ENCODE results near the gene TLR7.

The TLR7 gene

GRCh38 chrX:12891915-12892506 is 25.1 kb downstream of the TLR7 start:
- Histone ChIP-seq H3K9me2 (ENCODE audit: low read depth, low read length) (no peaks in the 10 kb centered on the region), H3K9ac (ENCODE audit: low read length) (no peak overlapping the region), H3K79me2 (ENCODE audit: insufficient read depth, low read length) (no peaks in the 10 kb centered on the region), H3K4me3 (ENCODE audit: low read depth, low read length, poor library complexity, severe bottlenecking) (no peak overlapping the region), H4K20me1 (ENCODE audit: insufficient read depth, low read length) (no peaks in the 10 kb centered on the region), H2AFZ (ENCODE audit: low read length) (no peak overlapping the region), H3K36me3 (ENCODE audit: insufficient read depth, low read length) (no peaks in the 10 kb centered on the region; the same call in 1 of the 2 replicates), H3K4me1 (ENCODE audit: insufficient read depth, low read length, severe bottlenecking) (peaks cover 46% of the 10 kb centered on the region), H3K27me3 (ENCODE audit: insufficient read depth, low read length) (no peaks in the 10 kb centered on the region), H3K27ac (ENCODE audit: low read depth, low read length, poor library complexity, severe bottlenecking) (peak overlapping the region; percentile 94), H3F3A (ENCODE audit: insufficient read depth, low read length) (no peaks in the 10 kb centered on the region), H3K9me3 (ENCODE audit: low read length) (no peaks in the 10 kb centered on the region), H3K4me2 (ENCODE audit: low read length) (no peak overlapping the region)
- no peak for TF ChIP-seq EZH2 (IDR thresholded peaks at IDR 0.05; ENCODE audit: borderline replicate concordance, low read length)
- TF ChIP-seq, protein P1, sequence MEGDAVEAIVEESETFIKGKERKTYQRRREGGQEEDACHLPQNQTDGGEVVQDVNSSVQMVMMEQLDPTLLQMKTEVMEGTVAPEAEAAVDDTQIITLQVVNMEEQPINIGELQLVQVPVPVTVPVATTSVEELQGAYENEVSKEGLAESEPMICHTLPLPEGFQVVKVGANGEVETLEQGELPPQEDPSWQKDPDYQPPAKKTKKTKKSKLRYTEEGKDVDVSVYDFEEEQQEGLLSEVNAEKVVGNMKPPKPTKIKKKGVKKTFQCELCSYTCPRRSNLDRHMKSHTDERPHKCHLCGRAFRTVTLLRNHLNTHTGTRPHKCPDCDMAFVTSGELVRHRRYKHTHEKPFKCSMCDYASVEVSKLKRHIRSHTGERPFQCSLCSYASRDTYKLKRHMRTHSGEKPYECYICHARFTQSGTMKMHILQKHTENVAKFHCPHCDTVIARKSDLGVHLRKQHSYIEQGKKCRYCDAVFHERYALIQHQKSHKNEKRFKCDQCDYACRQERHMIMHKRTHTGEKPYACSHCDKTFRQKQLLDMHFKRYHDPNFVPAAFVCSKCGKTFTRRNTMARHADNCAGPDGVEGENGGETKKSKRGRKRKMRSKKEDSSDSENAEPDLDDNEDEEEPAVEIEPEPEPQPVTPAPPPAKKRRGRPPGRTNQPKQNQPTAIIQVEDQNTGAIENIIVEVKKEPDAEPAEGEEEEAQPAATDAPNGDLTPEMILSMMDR (IDR thresholded peaks at IDR 0.05; ENCODE audit: low read length): no peak

DNA sequence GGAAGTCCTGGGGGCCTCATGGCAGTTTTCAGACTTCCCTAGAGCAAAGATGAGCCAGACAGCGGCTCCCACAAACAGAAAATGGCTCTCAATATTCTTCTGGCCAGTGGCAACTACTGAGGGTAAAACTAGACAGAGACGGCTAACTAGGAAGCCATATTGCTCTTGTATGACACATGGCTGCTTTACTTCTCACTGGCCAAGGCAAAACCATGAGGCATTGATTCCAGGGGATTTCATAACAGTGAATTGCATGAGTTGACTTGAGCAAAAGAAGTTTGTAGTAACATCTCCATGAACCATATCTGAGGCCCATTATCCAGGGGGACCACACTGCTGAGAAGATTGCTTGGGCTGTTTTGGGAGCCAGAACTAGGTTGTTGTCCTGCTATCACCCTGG is 25.8 kb downstream of the TLR7 start:
- Histone ChIP-seq H2AFZ (ENCODE audit: low read length) (no peak overlapping the region), H3K27ac (ENCODE audit: low read depth, low read length, poor library complexity, severe bottlenecking) (peak overlapping the region; percentile 94), H3K4me1 (ENCODE audit: insufficient read depth, low read length, severe bottlenecking) (peaks cover 46% of the 10 kb centered on the region)

DNA sequence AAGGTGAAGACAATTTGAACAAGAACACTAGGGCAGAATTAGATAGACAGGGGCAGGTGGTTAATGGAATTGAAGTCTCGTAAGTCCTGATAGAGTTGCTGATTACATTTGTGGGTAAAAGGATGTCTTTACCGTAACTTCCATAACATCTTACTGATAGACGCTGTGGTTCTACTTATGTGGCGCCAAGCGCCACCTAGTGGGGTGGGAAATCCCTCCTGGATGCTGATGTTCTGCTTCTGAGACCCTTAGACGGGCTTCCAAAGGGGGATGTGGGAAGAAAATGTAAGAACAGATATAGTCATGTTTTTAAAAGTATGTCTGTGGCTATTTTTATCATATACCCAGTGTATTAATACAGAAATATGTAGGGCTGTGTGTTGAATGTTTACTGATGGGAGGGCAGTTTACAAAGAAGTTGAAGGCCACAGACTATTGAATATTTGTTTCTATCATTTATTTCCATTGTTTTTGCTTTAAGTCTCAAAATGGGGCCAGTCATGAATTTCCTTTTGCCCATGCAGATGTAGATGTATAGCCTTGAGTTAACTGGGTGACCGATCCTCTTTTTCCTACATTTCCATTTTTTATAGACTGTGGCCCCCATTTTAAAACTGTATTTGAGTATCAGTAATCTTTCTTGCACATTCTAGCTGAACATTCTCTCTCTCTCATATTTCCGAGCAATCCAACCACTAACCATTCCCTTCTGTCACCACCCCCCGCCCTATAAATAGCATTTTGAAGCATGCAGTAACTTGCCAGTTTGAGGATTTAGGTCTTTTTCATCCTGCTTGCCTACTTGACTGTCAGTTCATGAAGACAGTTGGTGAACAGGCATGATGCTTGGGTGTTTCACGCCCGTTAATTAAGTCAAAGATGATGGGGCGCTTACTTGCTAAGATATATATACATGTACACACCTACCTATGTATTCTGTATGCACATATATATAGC is 27.5 kb downstream of the TLR7 start:
- no peaks in the 10 kb centered on the region for H3K36me3 ChIP-seq (ENCODE audit: insufficient read depth, low read length)
- no peak overlapping the region for H3K4me2 ChIP-seq (ENCODE audit: low read length)
- H3K9ac ChIP-seq (ENCODE audit: low read length): no peak overlapping the region
- no peaks in the 10 kb centered on the region for H3K9me2 ChIP-seq (ENCODE audit: low read depth, low read length)
- H2AFZ ChIP-seq (ENCODE audit: low read length): no peak overlapping the region
- H3K4me3 ChIP-seq (ENCODE audit: low read depth, low read length, poor library complexity, severe bottlenecking): no peak overlapping the region
- no peaks in the 10 kb centered on the region for H3F3A ChIP-seq (ENCODE audit: insufficient read depth, low read length)
- H4K20me1 ChIP-seq (ENCODE audit: insufficient read depth, low read length): no peaks in the 10 kb centered on the region
- no peaks in the 10 kb centered on the region for H3K27me3 ChIP-seq (ENCODE audit: insufficient read depth, low read length)
- peaks cover 43% of the 10 kb centered on the region for H3K4me1 ChIP-seq (ENCODE audit: insufficient read depth, low read length, severe bottlenecking)
- no peaks in the 10 kb centered on the region for H3K79me2 ChIP-seq (ENCODE audit: insufficient read depth, low read length)
- no peaks in the 10 kb centered on the region for H3K9me3 ChIP-seq (ENCODE audit: low read length)
- TF ChIP-seq, protein P1 (IDR thresholded peaks at IDR 0.05; ENCODE audit: low read length): peak; percentile 72
- no peak for TF ChIP-seq EZH2 (IDR thresholded peaks at IDR 0.05; ENCODE audit: borderline replicate concordance, low read length)
- no peak overlapping the region for H3K27ac ChIP-seq (ENCODE audit: low read depth, low read length, poor library complexity, severe bottlenecking)

More for the DNA sequence above, 25.8 kb downstream of the TLR7 start:
- no peaks in the 10 kb centered on the region for H3K79me2 ChIP-seq (ENCODE audit: insufficient read depth, low read length)
- H3K4me3 ChIP-seq (ENCODE audit: low read depth, low read length, poor library complexity, severe bottlenecking): no peak overlapping the region
- H3K27me3 ChIP-seq (ENCODE audit: insufficient read depth, low read length): no peaks in the 10 kb centered on the region
- no peaks in the 10 kb centered on the region for H3K9me3 ChIP-seq (ENCODE audit: low read length)
- H3K9me2 ChIP-seq (ENCODE audit: low read depth, low read length): no peaks in the 10 kb centered on the region
- no peaks in the 10 kb centered on the region for H3F3A ChIP-seq (ENCODE audit: insufficient read depth, low read length)
- H3K9ac ChIP-seq (ENCODE audit: low read length): no peak overlapping the region
- no peaks in the 10 kb centered on the region; the same call in 1 of the 2 replicates for H3K36me3 ChIP-seq (ENCODE audit: insufficient read depth, low read length)
- no peak for TF ChIP-seq EZH2 (IDR thresholded peaks at IDR 0.05; ENCODE audit: borderline replicate concordance, low read length)
- TF ChIP-seq, protein P1 (IDR thresholded peaks at IDR 0.05; ENCODE audit: low read length): no peak
- no peak overlapping the region for H3K4me2 ChIP-seq (ENCODE audit: low read length)
- H4K20me1 ChIP-seq (ENCODE audit: insufficient read depth, low read length): no peaks in the 10 kb centered on the region

Data from OCI-LY1 (cell line).